HepG2 (cell line): ENCODE measurements around the gene ITK. TPM values are rescaled to one million over a fixed set of nuclear protein-coding genes. Genes with fewer than 3 reads are reported as not detected.

Experiments used
- ATAC-seq: fragments of 200-7000 bp; cut with Tn5 transposase; 3 replicates; pipeline ENCODE4 v1.9.1; 2020; ENCODE audit warnings: mild to moderate bottlenecking, moderate library complexity
- BruUV-seq: library from RNA; stranded (reverse); fragments of 400-500 nt; replicated peaks from 2 replicates; lab custom pipeline; 2021; lab: Mats Ljungman, UMichigan
- CTCF ChIA-PET: fragments of 300-600 bp; formaldehyde crosslinking; extraction: SDS; loops from one replicate; lab custom pipeline; 2021; ENCODE audit warnings: low total read pairs, inconsistent platforms, low intra/inter-chr PET ratio; lab: Yijun Ruan, JAX
- POLR2A ChIA-PET: fragments of 350-600 bp; sonication (Branson Sonifier 250); formaldehyde crosslinking; loops from one replicate; lab custom pipeline; 2020; ENCODE audit warnings: antibody characterized with exemption, inconsistent platforms; lab: Yijun Ruan, JAX
- DNase-seq: peaks from one replicate; pipeline ENCODE4 v3.0.0-alpha.2; 2015; ENCODE audit warnings: low spot score
- FAIRE-seq: peaks from 3 replicates; lab custom pipeline; 2011; peaks lifted over from hg19 to GRCh38; lab: Jason Lieb, UNC
- H2AFZ ChIP-seq: one replicate; pipeline ENCODE4 v1.6.1; 2011; ENCODE audit warnings: low read length, inconsistent platforms
- H3K27ac ChIP-seq: fragments of 300-600 bp; 3 replicates; pipeline ENCODE4 v1.8.0; 2011; ENCODE audit warnings: mixed run types, mild to moderate bottlenecking, mixed read lengths, low read length, inconsistent platforms; ENCODE audit not compliant: insufficient read depth; ENCODE audit errors: extremely low read length
- H3K27me3 ChIP-seq, 2 experiments: fragments of 200-600 bp in 1 of 2; 2 replicates in 1 of 2; 3 replicates in 1 of 2; pipeline versions ENCODE4 v1.6.0 to v1.8.0; 2011; ENCODE audit warnings: low read length in 2 of 2, mild to moderate bottlenecking in 2 of 2, moderate library complexity in 2 of 2, inconsistent platforms in 1 of 2; ENCODE audit not compliant: insufficient read depth in 2 of 2, control insufficient read depth in 1 of 2
- H3K36me3 ChIP-seq, 2 experiments: fragments of 200-600 bp in 1 of 2; replicated peaks in 1 of 2; 2 replicates in 1 of 2; 3 replicates in 1 of 2; pipeline versions ENCODE4 v1.5.1 to v1.8.0; 2011; ENCODE audit warnings: low read length in 2 of 2, inconsistent platforms in 1 of 2; ENCODE audit not compliant: insufficient read depth in 2 of 2, control insufficient read depth in 1 of 2
- H3K4me1 ChIP-seq: 2 replicates; pipeline ENCODE4 v1.5.1; 2012; ENCODE audit warnings: low read length, inconsistent platforms; ENCODE audit not compliant: insufficient read depth
- H3K4me2 ChIP-seq: 2 replicates; pipeline ENCODE4 v1.6.0; 2011; ENCODE audit warnings: low read depth, low read length, inconsistent platforms
- H3K4me3 ChIP-seq, 3 experiments: fragments of 200-600 bp in 1 of 3; sonication (generic), shearing (Covaris generic) in 1 of 3; replicated peaks in 1 of 3; 2 replicates each; pipeline ENCODE4 v1.5.1; 2011 to 2016; ENCODE audit warnings: low read length in 3 of 3, inconsistent platforms in 2 of 3, low read depth in 2 of 3, mild to moderate bottlenecking in 2 of 3, control low read depth in 1 of 3, mixed read lengths in 1 of 3; ENCODE audit not compliant: insufficient read depth in 1 of 3
- H3K79me2 ChIP-seq: one replicate; pipeline ENCODE4 v1.6.1; 2011; ENCODE audit warnings: low read length, inconsistent platforms; ENCODE audit not compliant: insufficient read depth
- H3K9ac ChIP-seq: 2 replicates; pipeline ENCODE4 v1.6.0; 2011; ENCODE audit warnings: mild to moderate bottlenecking, low read depth, low read length, inconsistent platforms; ENCODE audit not compliant: insufficient read depth
- H3K9me3 ChIP-seq: 2 replicates; pipeline ENCODE4 v1.5.1; 2012; ENCODE audit warnings: mild to moderate bottlenecking, low read length
- H4K20me1 ChIP-seq: 2 replicates; pipeline ENCODE4 v1.6.0; 2011; ENCODE audit warnings: inconsistent platforms, mild to moderate bottlenecking, low read length, moderate library complexity; ENCODE audit not compliant: insufficient read depth
- ATF7 ChIP-seq, 2 experiments: fragments of 450-650 bp in 1 of 2; sonication (generic) in 1 of 2; formaldehyde crosslinking in 1 of 2; IDR thresholded peaks; 2 replicates each; pipeline versions ENCODE4 v1.4.0 to v1.6.1; 2016 to 2020; ENCODE audit warnings: antibody characterized with exemption in 1 of 2, mild to moderate bottlenecking in 1 of 2, missing genetic modification reagents in 1 of 2
- CHD2 ChIP-seq: IDR thresholded peaks from 2 replicates; pipeline ENCODE4 v1.6.1; 2011; ENCODE audit warnings: low read depth, low read length, improper control_type of control experiment
- CREB1 ChIP-seq, 2 experiments: fragments of 450-650 bp in 1 of 2; IDR thresholded peaks; 2 replicates each; pipeline ENCODE4 v1.6.1; 2016 to 2017; ENCODE audit warnings: control low read depth in 1 of 2, mild to moderate bottlenecking in 1 of 2, missing compliant biosample characterization in 1 of 2, missing genetic modification characterization in 1 of 2
- GLMP ChIP-seq: sonication (generic); formaldehyde crosslinking; IDR thresholded peaks from 2 replicates; pipeline ENCODE4 v1.9.0; 2021; ENCODE audit warnings: missing genetic modification reagents, mild to moderate bottlenecking, borderline replicate concordance
- MAF1 ChIP-seq: sonication (generic); formaldehyde crosslinking; IDR thresholded peaks from 2 replicates; pipeline ENCODE4 v1.5.0; 2020; ENCODE audit warnings: missing genetic modification reagents, borderline replicate concordance
- MTF2 ChIP-seq: sonication (generic); formaldehyde crosslinking; IDR thresholded peaks from 2 replicates; pipeline ENCODE4 v1.5.0; 2020; ENCODE audit warnings: missing genetic modification reagents, borderline replicate concordance
- NFATC3 ChIP-seq: sonication (generic); formaldehyde crosslinking; IDR thresholded peaks from 2 replicates; pipeline ENCODE4 v1.5.1; 2020; ENCODE audit warnings: mild to moderate bottlenecking, missing genetic modification reagents
- PAF1 ChIP-seq: IDR thresholded peaks from 2 replicates; pipeline ENCODE4 v1.6.1; 2016; ENCODE audit warnings: missing genetic modification reagents, missing compliant biosample characterization
- RFX1 ChIP-seq: fragments of 450-650 bp; IDR thresholded peaks from 2 replicates; pipeline ENCODE4 v1.6.1; 2017
- SSRP1 ChIP-seq: IDR thresholded peaks from 2 replicates; pipeline ENCODE4 v1.6.1; 2016; ENCODE audit warnings: control low read depth
- ZBTB21 ChIP-seq: sonication (generic); formaldehyde crosslinking; IDR thresholded peaks from 2 replicates; pipeline ENCODE4 v1.4.0; 2020; ENCODE audit warnings: missing genetic modification reagents
- ZC3H13 ChIP-seq: sonication (generic); formaldehyde crosslinking; IDR thresholded peaks from 2 replicates; pipeline ENCODE4 v1.8.1; 2023; ENCODE audit warnings: mild to moderate bottlenecking, missing genetic modification reagents, moderate library complexity
- ZNF839 ChIP-seq: sonication (generic); formaldehyde crosslinking; IDR thresholded peaks from 2 replicates; pipeline ENCODE4 v1.4.0; 2020; ENCODE audit warnings: missing genetic modification reagents, mild to moderate bottlenecking, borderline replicate concordance
- WGBS: methylation state at CpG from one replicate; pipeline ENCODE4 v1.1.6; 2017; ENCODE audit warnings: low lambda C conversion rate; 5-methylcytosine and 5-hydroxymethylcytosine counted together
- in situ Hi-C: cut with HindIII; loops from 2 replicates; pipeline ENCODE4 v1.10.0; 2017; ENCODE audit warnings: low pct_unique_long_range_greater_than_20kb; ENCODE audit not compliant: extremely low pct_ligation_motif_present
- intact Hi-C: fragments of 100-400 bp; cut with micrococcal nuclease; formaldehyde crosslinking; loops from one replicate; pipeline ENCODE4 v1.10.0; 2022; ENCODE audit not compliant: unreplicated experiment
- polyA plus RNA-seq, 8 experiments: library from polyadenylated mRNA; depleted of rRNA in 3 of 8; stranded (reverse) in 7 of 8; unstranded in 1 of 8; fragments of >200 nt; fragmentation: Illumina TruSeq in 4 of 8; extraction: Trizol in 4 of 8; gene quantifications; 2 replicates each; pipeline versions ENCODE4 v1.2.1 to v1.2.3, GENCODE V29; 2011 to 2016; ENCODE audit warnings: low read depth in 4 of 8, missing spikeins in 1 of 8, mixed read lengths in 1 of 8; ENCODE audit not compliant: insufficient read depth in 1 of 8
- total RNA-seq, 5 experiments: library from RNA; depleted of rRNA; stranded (reverse); fragments of >200 nt; fragmentation: Illumina TruSeq; extraction: Trizol; gene quantifications; 2 replicates each; pipeline ENCODE4 v1.2.3, GENCODE V29; 2016; ENCODE audit warnings: low read depth in 1 of 5
- TF ChIP-seq, protein P1 (sequence below): sonication (generic); formaldehyde crosslinking; IDR thresholded peaks from 2 replicates; pipeline ENCODE4 v1.5.0; 2020; ENCODE audit warnings: mild to moderate bottlenecking, low read depth, missing genetic modification reagents, borderline replicate concordance
- TF ChIP-seq, protein P2 (sequence below): sonication (generic); formaldehyde crosslinking; IDR thresholded peaks from 2 replicates; pipeline ENCODE4 v1.5.0; 2020; ENCODE audit warnings: missing genetic modification reagents, mild to moderate bottlenecking, borderline replicate concordance

ITK gene
- total and polyA plus RNA-seq, 2 of the 13 experiments (the other 11 are each of a cell fraction or from before 2014, with no cell fraction given): 0.01 TPM; not detected in 1

- H4K20me1 ChIP-seq: no peaks in the 10 kb centered on the region
- peaks cover 1 to 27% of the 10 kb centered on the region in 2 experiments; a peak in 3 of 5 replicates for H3K27me3 ChIP-seq
- H2AFZ ChIP-seq: no peak overlapping the region
- no peak overlapping the region for H3K9ac ChIP-seq
- in situ Hi-C loops (no loop called here), intact Hi-C loops (no loop called here)
- ChIA-PET POLR2A (no interaction called here), CTCF (no interaction called here)
- WGBS: 36% methylated on average over 6 of the region's 14 CpGs
- no peaks in the 10 kb centered on the region for H3K4me1 ChIP-seq
- H3K4me2 ChIP-seq: no peak overlapping the region
- TF ChIP-seq CREB1 (IDR thresholded peaks at IDR 0.05) (peak; percentile 77), CREB1 (CRISPR knock-in tag; IDR thresholded peaks at IDR 0.05) (no peak), ZBTB21 (CRISPR knock-in tag) (no peak), ATF7 (IDR thresholded peaks at IDR 0.05) (peak; percentile 70), ATF7 (CRISPR knock-in tag; IDR thresholded peaks at IDR 0.05) (no peak), GLMP (CRISPR knock-in tag) (no peak)
- ATAC-seq: no peak
- no TSS peak for BruUV-seq
- FAIRE-seq: no peak
- H3K27ac ChIP-seq: no peak overlapping the region
- H3K9me3 ChIP-seq: no peaks in the 10 kb centered on the region
- no peak overlapping the region for H3K4me3 ChIP-seq
- no peak for DNase-seq
- H3K36me3 ChIP-seq: no peaks in the 10 kb centered on the region
- H3K79me2 ChIP-seq: no peaks in the 10 kb centered on the region
Measured at GRCh38 chr5:157165668-157166067, 15.0 kb upstream of the ITK start.

DNA sequence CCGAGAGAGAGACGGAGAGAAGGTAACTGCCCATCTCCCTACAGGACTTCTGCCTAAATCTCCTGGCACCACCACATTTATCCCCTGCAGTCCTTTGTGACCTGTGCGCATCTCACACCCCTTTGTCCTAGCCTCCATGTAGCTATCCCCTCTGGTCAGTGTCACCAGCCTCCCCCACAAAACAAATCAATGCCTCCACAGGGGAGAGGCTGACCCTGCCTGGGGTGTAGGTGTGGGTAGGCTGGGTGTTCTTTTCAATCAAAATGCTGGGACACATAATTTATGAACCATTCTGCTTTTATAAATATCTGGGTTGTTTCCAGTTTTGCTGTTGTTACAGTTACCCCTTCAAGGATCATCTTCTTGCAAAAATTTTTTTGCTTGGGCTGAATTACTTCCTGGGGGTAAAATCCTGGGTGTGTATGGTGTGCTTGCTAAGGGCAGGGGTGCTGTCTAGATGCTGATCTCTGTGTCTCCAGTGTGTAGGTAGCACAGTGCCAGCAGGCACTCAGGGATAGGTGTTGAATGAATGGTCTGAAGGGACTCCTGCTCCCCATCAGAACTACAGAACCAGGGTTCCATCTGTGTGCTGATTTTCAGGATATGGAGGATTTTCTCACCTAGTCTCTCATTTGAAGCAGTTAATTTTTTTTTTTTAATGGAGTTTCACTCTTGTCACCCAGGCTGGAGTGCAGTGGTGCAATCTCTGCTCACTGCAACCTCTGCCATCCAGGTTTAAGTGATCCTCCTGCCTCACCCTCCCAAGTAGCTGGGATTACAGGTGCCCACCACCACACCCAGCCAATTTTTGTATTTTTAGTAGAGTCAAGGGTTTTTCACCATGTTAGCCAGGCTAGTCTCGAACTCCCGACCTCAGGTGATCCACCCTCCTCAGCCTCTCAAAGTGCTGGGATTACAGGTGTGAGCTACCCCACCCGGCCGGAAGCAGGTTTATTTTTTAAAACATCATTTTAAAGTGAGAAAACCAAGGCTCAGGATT lies 14.1 kb upstream of the ITK start, which contains the start of gene GARIN3:
GARIN3 (minus strand) TSS at position 51 of the 1,000 bp plus-strand sequence. CDS start 96 bp downstream, outside the sequence.
- Histone ChIP-seq H3K79me2 (no peaks in the 10 kb centered on the region), H2AFZ (no peak within 1 kb of the TSS), H3K27ac (no peak within 1 kb of the TSS), H3K9me3 (no peaks in the 10 kb centered on the region), H3K4me3 (no peak within 1 kb of the TSS), H3K4me1 (no peaks in the 10 kb centered on the region), H3K9ac (no peak within 1 kb of the TSS), H4K20me1 (no peaks in the 10 kb centered on the region), H3K4me2 (no peak within 1 kb of the TSS), H3K27me3 (peaks cover 1 to 27% of the 10 kb centered on the region in 2 experiments; a peak in 3 of 5 replicates), H3K36me3 (no peaks in the 10 kb centered on the region)
- no peak for ATAC-seq
- no peak for DNase-seq
- ChIA-PET CTCF (no interaction called here), POLR2A (no interaction called here)
- 15% methylated on average over 7 of the region's 7 CpGs for WGBS
- in situ Hi-C loops (no loop called here), intact Hi-C loops (no loop called here)
- no peak for FAIRE-seq
- BruUV-seq: no TSS peak
- no peak for TF ChIP-seq RFX1
- no peak for TF ChIP-seq NFATC3 (CRISPR knock-in tag)
- TF ChIP-seq CHD2: no peak
- TF ChIP-seq, protein P1, sequence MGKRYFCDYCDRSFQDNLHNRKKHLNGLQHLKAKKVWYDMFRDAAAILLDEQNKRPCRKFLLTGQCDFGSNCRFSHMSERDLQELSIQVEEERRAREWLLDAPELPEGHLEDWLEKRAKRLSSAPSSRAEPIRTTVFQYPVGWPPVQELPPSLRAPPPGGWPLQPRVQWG (CRISPR knock-in tag): no peak
- no peak for TF ChIP-seq MTF2
- TF ChIP-seq ZC3H13 (CRISPR knock-in tag): no peak
- no peak for TF ChIP-seq MAF1 (CRISPR knock-in tag)
- TF ChIP-seq ZNF839 (CRISPR knock-in tag): no peak
- TF ChIP-seq, protein P2, sequence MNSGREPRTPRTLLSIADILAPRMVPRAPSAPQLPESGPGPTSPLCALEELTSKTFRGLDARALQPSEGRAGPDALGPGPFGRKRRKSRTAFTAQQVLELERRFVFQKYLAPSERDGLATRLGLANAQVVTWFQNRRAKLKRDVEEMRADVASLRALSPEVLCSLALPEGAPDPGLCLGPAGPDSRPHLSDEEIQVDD: no peak
- TF ChIP-seq PAF1: no peak
- TF ChIP-seq SSRP1 (CRISPR knock-in tag): no peak
